ENCODE measurements around the gene GABRG3.

Gene GABRG3

GRCh38 chr15:27057904-27058645 is 87.1 kb downstream of the GABRG3 start:
- no peaks in the 10 kb centered on the region for H3K9me3 ChIP-seq (ENCODE audit: control insufficient read depth, low read length)
- no peak overlapping the region for H3K4me3 ChIP-seq (ENCODE audit: insufficient read depth, low read depth, low read length, poor library complexity, severe bottlenecking)
- no peak for DNase-seq
- no peaks in the 10 kb centered on the region for H3K4me1 ChIP-seq (ENCODE audit: control insufficient read depth, insufficient read depth, low read length, poor library complexity, severe bottlenecking)
- H3K27me3 ChIP-seq (replicated peaks; ENCODE audit: control insufficient read depth, insufficient read depth, low read length, poor library complexity, severe bottlenecking), result no peaks in the 10 kb centered on the region
- no peak overlapping the region for H3K27ac ChIP-seq (ENCODE audit: insufficient read depth, low read length, poor library complexity, severe bottlenecking)
- no peaks in the 10 kb centered on the region for H3K36me3 ChIP-seq (ENCODE audit: control insufficient read depth, insufficient read depth, low read length)

- no peak for DNase-seq
- no peaks in the 10 kb centered on the region for H3K4me1 ChIP-seq (ENCODE audit: control insufficient read depth, insufficient read depth, low read length, poor library complexity, severe bottlenecking)
- H3K36me3 ChIP-seq (ENCODE audit: control insufficient read depth, insufficient read depth, low read length), result no peaks in the 10 kb centered on the region
- H3K27me3 ChIP-seq (replicated peaks; ENCODE audit: control insufficient read depth, insufficient read depth, low read length, poor library complexity, severe bottlenecking), result no peaks in the 10 kb centered on the region
- no peak overlapping the region for H3K4me3 ChIP-seq (ENCODE audit: insufficient read depth, low read depth, low read length, poor library complexity, severe bottlenecking)
- no peaks in the 10 kb centered on the region for H3K9me3 ChIP-seq (ENCODE audit: control insufficient read depth, low read length)
- no peak overlapping the region for H3K27ac ChIP-seq (ENCODE audit: insufficient read depth, low read length, poor library complexity, severe bottlenecking)
These were observed 88.0 kb downstream of the GABRG3 start for GRCh38 chr15:27058939-27059338.

- Histone ChIP-seq H3K27me3 (replicated peaks; ENCODE audit: control insufficient read depth, insufficient read depth, low read length, poor library complexity, severe bottlenecking) (no peaks in the 10 kb centered on the region), H3K27ac (ENCODE audit: insufficient read depth, low read length, poor library complexity, severe bottlenecking) (no peak overlapping the region)
- no peak for DNase-seq
These were observed 88.7 kb downstream of the GABRG3 start for GRCh38 chr15:27059610-27060202.

GRCh38 chr15:27061739-27062138 is 90.8 kb downstream of the GABRG3 start:
- Histone ChIP-seq H3K27ac (ENCODE audit: insufficient read depth, low read length, poor library complexity, severe bottlenecking) (no peak overlapping the region), H3K4me3 (ENCODE audit: insufficient read depth, low read depth, low read length, poor library complexity, severe bottlenecking) (no peak overlapping the region), H3K27me3 (replicated peaks; ENCODE audit: control insufficient read depth, insufficient read depth, low read length, poor library complexity, severe bottlenecking) (no peaks in the 10 kb centered on the region), H3K4me1 (ENCODE audit: control insufficient read depth, insufficient read depth, low read length, poor library complexity, severe bottlenecking) (no peaks in the 10 kb centered on the region), H3K9me3 (ENCODE audit: control insufficient read depth, low read length) (no peaks in the 10 kb centered on the region), H3K36me3 (ENCODE audit: control insufficient read depth, insufficient read depth, low read length) (no peaks in the 10 kb centered on the region)
- no peak for DNase-seq

More at GRCh38 chr15:27059610-27060202, 88.7 kb downstream of the GABRG3 start:
- Histone ChIP-seq H3K4me1 (ENCODE audit: control insufficient read depth, insufficient read depth, low read length, poor library complexity, severe bottlenecking) (no peaks in the 10 kb centered on the region), H3K4me3 (ENCODE audit: insufficient read depth, low read depth, low read length, poor library complexity, severe bottlenecking) (no peak overlapping the region), H3K9me3 (ENCODE audit: control insufficient read depth, low read length) (no peaks in the 10 kb centered on the region), H3K36me3 (ENCODE audit: control insufficient read depth, insufficient read depth, low read length) (no peaks in the 10 kb centered on the region)

- Histone ChIP-seq H3K27ac (ENCODE audit: insufficient read depth, low read length, poor library complexity, severe bottlenecking) (no peak overlapping the region), H3K9me3 (ENCODE audit: control insufficient read depth, low read length) (peaks cover under 1% of the 10 kb centered on the region), H3K4me3 (ENCODE audit: insufficient read depth, low read depth, low read length, poor library complexity, severe bottlenecking) (no peak overlapping the region), H3K4me1 (ENCODE audit: control insufficient read depth, insufficient read depth, low read length, poor library complexity, severe bottlenecking) (no peaks in the 10 kb centered on the region), H3K27me3 (replicated peaks; ENCODE audit: control insufficient read depth, insufficient read depth, low read length, poor library complexity, severe bottlenecking) (no peaks in the 10 kb centered on the region), H3K36me3 (ENCODE audit: control insufficient read depth, insufficient read depth, low read length) (no peaks in the 10 kb centered on the region)
- no peak for DNase-seq
These were observed 92.0 kb downstream of the GABRG3 start for GRCh38 chr15:27062951-27063350.

GRCh38 chr15:27064080-27064479 is 93.1 kb downstream of the GABRG3 start:
- DNase-seq, result no peak
- Histone ChIP-seq H3K4me3 (ENCODE audit: insufficient read depth, low read depth, low read length, poor library complexity, severe bottlenecking) (no peak overlapping the region), H3K27me3 (replicated peaks; ENCODE audit: control insufficient read depth, insufficient read depth, low read length, poor library complexity, severe bottlenecking) (no peaks in the 10 kb centered on the region), H3K36me3 (ENCODE audit: control insufficient read depth, insufficient read depth, low read length) (no peaks in the 10 kb centered on the region), H3K9me3 (ENCODE audit: control insufficient read depth, low read length) (peaks cover 10% of the 10 kb centered on the region), H3K4me1 (ENCODE audit: control insufficient read depth, insufficient read depth, low read length, poor library complexity, severe bottlenecking) (no peaks in the 10 kb centered on the region), H3K27ac (ENCODE audit: insufficient read depth, low read length, poor library complexity, severe bottlenecking) (no peak overlapping the region)

- no peak for DNase-seq
- Histone ChIP-seq H3K27me3 (replicated peaks; ENCODE audit: control insufficient read depth, insufficient read depth, low read length, poor library complexity, severe bottlenecking) (no peaks in the 10 kb centered on the region), H3K9me3 (ENCODE audit: control insufficient read depth, low read length) (peaks cover 10% of the 10 kb centered on the region)
These were observed 94.2 kb downstream of the GABRG3 start for GRCh38 chr15:27065151-27065550.

GRCh38 chr15:27065785-27066184 is 94.8 kb downstream of the GABRG3 start:
- Histone ChIP-seq H3K27ac (ENCODE audit: insufficient read depth, low read length, poor library complexity, severe bottlenecking) (no peak overlapping the region), H3K36me3 (ENCODE audit: control insufficient read depth, insufficient read depth, low read length) (no peaks in the 10 kb centered on the region), H3K9me3 (ENCODE audit: control insufficient read depth, low read length) (peaks cover 10% of the 10 kb centered on the region), H3K27me3 (replicated peaks; ENCODE audit: control insufficient read depth, insufficient read depth, low read length, poor library complexity, severe bottlenecking) (no peaks in the 10 kb centered on the region), H3K4me1 (ENCODE audit: control insufficient read depth, insufficient read depth, low read length, poor library complexity, severe bottlenecking) (no peaks in the 10 kb centered on the region), H3K4me3 (ENCODE audit: insufficient read depth, low read depth, low read length, poor library complexity, severe bottlenecking) (no peak overlapping the region)
- no peak for DNase-seq

More at GRCh38 chr15:27065151-27065550, 94.2 kb downstream of the GABRG3 start:
- no peaks in the 10 kb centered on the region for H3K36me3 ChIP-seq (ENCODE audit: control insufficient read depth, insufficient read depth, low read length)
- no peak overlapping the region for H3K4me3 ChIP-seq (ENCODE audit: insufficient read depth, low read depth, low read length, poor library complexity, severe bottlenecking)
- no peaks in the 10 kb centered on the region for H3K4me1 ChIP-seq (ENCODE audit: control insufficient read depth, insufficient read depth, low read length, poor library complexity, severe bottlenecking)
- H3K27ac ChIP-seq (ENCODE audit: insufficient read depth, low read length, poor library complexity, severe bottlenecking), result no peak overlapping the region

- Histone ChIP-seq H3K36me3 (ENCODE audit: control insufficient read depth, insufficient read depth, low read length) (no peaks in the 10 kb centered on the region), H3K4me1 (ENCODE audit: control insufficient read depth, insufficient read depth, low read length, poor library complexity, severe bottlenecking) (no peaks in the 10 kb centered on the region), H3K27me3 (replicated peaks; ENCODE audit: control insufficient read depth, insufficient read depth, low read length, poor library complexity, severe bottlenecking) (no peaks in the 10 kb centered on the region), H3K27ac (ENCODE audit: insufficient read depth, low read length, poor library complexity, severe bottlenecking) (no peak overlapping the region), H3K9me3 (ENCODE audit: control insufficient read depth, low read length) (peaks cover 10% of the 10 kb centered on the region), H3K4me3 (ENCODE audit: insufficient read depth, low read depth, low read length, poor library complexity, severe bottlenecking) (no peak overlapping the region)
- no peak for DNase-seq
These were observed 95.5 kb downstream of the GABRG3 start for GRCh38 chr15:27066446-27066845.

GRCh38 chr15:27067175-27067574 is 96.2 kb downstream of the GABRG3 start:
- Histone ChIP-seq H3K36me3 (ENCODE audit: control insufficient read depth, insufficient read depth, low read length) (no peaks in the 10 kb centered on the region), H3K4me1 (ENCODE audit: control insufficient read depth, insufficient read depth, low read length, poor library complexity, severe bottlenecking) (no peaks in the 10 kb centered on the region), H3K27me3 (replicated peaks; ENCODE audit: control insufficient read depth, insufficient read depth, low read length, poor library complexity, severe bottlenecking) (no peaks in the 10 kb centered on the region), H3K27ac (ENCODE audit: insufficient read depth, low read length, poor library complexity, severe bottlenecking) (no peak overlapping the region), H3K4me3 (ENCODE audit: insufficient read depth, low read depth, low read length, poor library complexity, severe bottlenecking) (no peak overlapping the region), H3K9me3 (ENCODE audit: control insufficient read depth, low read length) (peaks cover 10% of the 10 kb centered on the region)
- DNase-seq, result no peak
